Right atrium auricular region (tissue), 2 donors: ENCODE results near the gene PLEKHA7. TPM values are rescaled to one million over a fixed set of nuclear protein-coding genes. Genes with fewer than 3 reads are reported as not detected.
A peak's percentile ranks its signal among the peaks of the same experiment; 100 is the strongest.

Experiments used
- DNase-seq: peaks from one replicate; pipeline ENCODE4 v3.0.0-alpha.2; 2019; ENCODE audit warnings: low spot score
- H3K27ac ChIP-seq, 2 donors: fragments of 200-600 bp; sonication (generic); 1 replicate in 1 of 2; 2 replicates in 1 of 2; pipeline ENCODE4 v1.5.1; 2016 to 2019
- H3K27me3 ChIP-seq, 2 donors: fragments of 200-600 bp; sonication (generic); one replicate each; pipeline versions ENCODE4 v1.5.1 to v1.6.0; 2017 to 2019
- H3K36me3 ChIP-seq: fragments of 200-600 bp; sonication (generic); one replicate; pipeline ENCODE4 v1.5.1; 2016
- H3K4me1 ChIP-seq, 2 donors: fragments of 200-600 bp; sonication (generic); one replicate each; pipeline versions ENCODE4 v1.5.1 to v1.6.0; 2017 to 2019
- H3K4me3 ChIP-seq, 2 donors: fragments of 200-600 bp; sonication (generic); 1 replicate in 1 of 2; 2 replicates in 1 of 2; pipeline ENCODE4 v1.5.1; 2017 to 2019; ENCODE audit warnings: mild to moderate bottlenecking in 1 of 2, moderate library complexity in 1 of 2
- H3K9me3 ChIP-seq, 2 donors: fragments of 200-600 bp; sonication (generic); one replicate each; pipeline ENCODE4 v1.5.1; 2019
- CTCF ChIP-seq, 2 donors: fragments of 200-600 bp; sonication (generic); IDR thresholded peaks; one replicate each; pipeline ENCODE4 v1.5.1; 2019; ENCODE audit warnings: antibody characterized with exemption in 2 of 2
- total RNA-seq, 2 donors: library from RNA; depleted of rRNA; stranded (reverse); fragments of >200 nt; gene quantifications; one replicate each; pipeline ENCODE4 v1.1.0, GENCODE V29; 2016

Gene PLEKHA7
- total RNA-seq, 2 donors from 2014 or later = 18.8 to 24.6 TPM

GRCh38 chr11:16794047-16794818, 220.0 kb downstream of the PLEKHA7 start:
- no peak overlapping the region for H3K4me3 ChIP-seq
- peaks cover 0 to 36% of the 10 kb centered on the region in 2 donors for H3K4me1 ChIP-seq
- DNase-seq = no peak
- peaks cover 3% of the 10 kb centered on the region for H3K36me3 ChIP-seq
- TF ChIP-seq CTCF (IDR thresholded peaks at IDR 0.05) = no peak
- no peaks in the 10 kb centered on the region for H3K9me3 ChIP-seq
- H3K27ac ChIP-seq = no peak overlapping the region
- H3K27me3 ChIP-seq = no peaks in the 10 kb centered on the region

- no peak overlapping the region for H3K27ac ChIP-seq
- peaks cover 0 to 43% of the 10 kb centered on the region in 2 donors for H3K4me1 ChIP-seq
- no peak for TF ChIP-seq CTCF (IDR thresholded peaks at IDR 0.05)
Observed at GRCh38 chr11:16793511-16793910, 220.7 kb downstream of the PLEKHA7 start.

GRCh38 chr11:16793009-16793408, 221.2 kb downstream of the PLEKHA7 start:
- peaks cover 0 to 48% of the 10 kb centered on the region in 2 donors for H3K4me1 ChIP-seq

More at GRCh38 chr11:16793511-16793910, 220.7 kb downstream of the PLEKHA7 start:
- Histone ChIP-seq H3K9me3 (no peaks in the 10 kb centered on the region), H3K4me3 (no peak overlapping the region), H3K36me3 (peaks cover 3% of the 10 kb centered on the region), H3K27me3 (no peaks in the 10 kb centered on the region)
- no peak for DNase-seq

GRCh38 chr11:16792426-16792825, 221.8 kb downstream of the PLEKHA7 start:
- peaks cover 3% of the 10 kb centered on the region for H3K36me3 ChIP-seq
- H3K27me3 ChIP-seq = no peaks in the 10 kb centered on the region
- H3K4me1 ChIP-seq = peaks cover 0 to 51% of the 10 kb centered on the region in 2 donors
- TF ChIP-seq CTCF (IDR thresholded peaks at IDR 0.05) = no peak
- H3K27ac ChIP-seq = no peak overlapping the region
- DNase-seq = no peak
- H3K9me3 ChIP-seq = no peaks in the 10 kb centered on the region
- H3K4me3 ChIP-seq = no peak overlapping the region

More at GRCh38 chr11:16793009-16793408, 221.2 kb downstream of the PLEKHA7 start:
- H3K27ac ChIP-seq = no peak overlapping the region
- DNase-seq = no peak
- no peaks in the 10 kb centered on the region for H3K27me3 ChIP-seq
- H3K36me3 ChIP-seq = peaks cover 3% of the 10 kb centered on the region
- no peak for TF ChIP-seq CTCF (IDR thresholded peaks at IDR 0.05)
- H3K4me3 ChIP-seq = no peak overlapping the region
- H3K9me3 ChIP-seq = no peaks in the 10 kb centered on the region

GRCh38 chr11:16791191-16791961, 222.8 kb downstream of the PLEKHA7 start:
- H3K27ac ChIP-seq = peak overlapping the region; percentile 56 to 65
- no peak for TF ChIP-seq CTCF (IDR thresholded peaks at IDR 0.05)
- no peaks in the 10 kb centered on the region for H3K27me3 ChIP-seq
- H3K36me3 ChIP-seq = no peaks in the 10 kb centered on the region
- peaks cover 0 to 58% of the 10 kb centered on the region in 2 donors for H3K4me1 ChIP-seq
- H3K9me3 ChIP-seq = no peaks in the 10 kb centered on the region
- peak; percentile 79 for DNase-seq
- H3K4me3 ChIP-seq = no peak overlapping the region
